Keratinocyte (primary cell): Measurements from ENCODE around the gene SRL. TPM values are rescaled to one million over a fixed set of nuclear protein-coding genes. Genes with fewer than 3 reads are reported as not detected.

Source experiments
- DNase-seq: peaks from one replicate; pipeline ENCODE4 v3.0.0-alpha.2; 2011; ENCODE audit warnings: low read depth, missing footprints, low spot score
- FAIRE-seq: peaks from 2 replicates; lab custom pipeline; 2011; peaks lifted over from hg19 to GRCh38; lab: Jason Lieb, UNC
- H2AFZ ChIP-seq: 2 replicates; pipeline ENCODE4 v1.6.0; 2012; ENCODE audit warnings: low read length, control low read depth, inconsistent platforms; ENCODE audit not compliant: control insufficient read depth
- H3K27ac ChIP-seq: 2 replicates; pipeline ENCODE4 v1.5.1; 2011; ENCODE audit warnings: low read length; ENCODE audit not compliant: control insufficient read depth, insufficient read depth
- H3K27me3 ChIP-seq: 3 replicates; pipeline ENCODE4 v1.6.0; 2011; ENCODE audit warnings: low read length; ENCODE audit not compliant: control insufficient read depth, insufficient read depth; ENCODE audit errors: extremely low read depth
- H3K36me3 ChIP-seq, 2 experiments: 2 replicates in 1 of 2; 3 replicates in 1 of 2; pipeline ENCODE4 v1.5.1; 2011; ENCODE audit warnings: low read length in 2 of 2, mild to moderate bottlenecking in 1 of 2; ENCODE audit not compliant: control insufficient read depth in 2 of 2, insufficient read depth in 2 of 2; ENCODE audit errors: extremely low read depth in 1 of 2
- H3K4me1 ChIP-seq: 3 replicates; pipeline ENCODE4 v1.5.1; 2011; ENCODE audit warnings: low read length; ENCODE audit not compliant: control insufficient read depth, insufficient read depth; ENCODE audit errors: extremely low read depth
- H3K4me2 ChIP-seq: 3 replicates; pipeline ENCODE4 v1.6.0; 2011; ENCODE audit warnings: low read depth, low read length; ENCODE audit not compliant: control insufficient read depth, insufficient read depth; ENCODE audit errors: extremely low read depth
- H3K4me3 ChIP-seq, 3 experiments: fragments of 200-600 bp in 1 of 3; sonication (generic) in 1 of 3; 2 replicates in 2 of 3; 3 replicates in 1 of 3; pipeline ENCODE4 v1.5.1; 2011 to 2016; ENCODE audit warnings: low read length in 3 of 3, mild to moderate bottlenecking in 3 of 3, control low read depth in 2 of 3, inconsistent platforms in 1 of 3, low read depth in 1 of 3, mixed read lengths in 1 of 3, mixed run types in 1 of 3, moderate library complexity in 1 of 3; ENCODE audit not compliant: control insufficient read depth in 2 of 3, insufficient read depth in 2 of 3; ENCODE audit errors: extremely low read depth in 1 of 3
- H3K79me2 ChIP-seq: 2 replicates; pipeline ENCODE4 v1.6.0; 2012; ENCODE audit warnings: low read length; ENCODE audit not compliant: control insufficient read depth, insufficient read depth
- H3K9ac ChIP-seq: 3 replicates; pipeline ENCODE4 v1.6.0; 2011; ENCODE audit warnings: low read length; ENCODE audit not compliant: control insufficient read depth, insufficient read depth; ENCODE audit errors: extremely low read depth
- H3K9me1 ChIP-seq: 3 replicates; pipeline ENCODE4 v1.6.0; 2011; ENCODE audit warnings: low read length; ENCODE audit not compliant: control insufficient read depth, insufficient read depth; ENCODE audit errors: extremely low read depth
- H3K9me3 ChIP-seq: 2 replicates; pipeline ENCODE4 v1.5.1; 2012; ENCODE audit warnings: low read depth, low read length; ENCODE audit not compliant: control insufficient read depth
- H4K20me1 ChIP-seq: 3 replicates; pipeline ENCODE4 v1.6.0; 2011; ENCODE audit warnings: low read length; ENCODE audit not compliant: control insufficient read depth, insufficient read depth; ENCODE audit errors: extremely low read depth
- CTCF ChIP-seq, 3 experiments: IDR thresholded peaks in 1 of 3; conservative IDR thresholded peaks in 1 of 3; optimal IDR thresholded peaks in 1 of 3; 2 replicates in 2 of 3; 3 replicates in 1 of 3; pipeline versions ENCODE3 to v1.5.1; 2011; ENCODE audit warnings: low read length in 3 of 3, mild to moderate bottlenecking in 3 of 3, moderate library complexity in 2 of 3, control low read depth in 1 of 3, inconsistent platforms in 1 of 3; ENCODE audit not compliant: insufficient read depth in 2 of 3; ENCODE audit errors: extremely low read depth in 1 of 3
- EZH2 ChIP-seq: IDR thresholded peaks from one replicate; pipeline ENCODE4 v1.6.1; 2012; ENCODE audit warnings: inconsistent platforms, mild to moderate bottlenecking, low read length, moderate library complexity
- dilution Hi-C: fragments of 300-500 bp; cut with MboI; formaldehyde crosslinking; loops from one replicate; pipeline ENCODE4 v1.7.0; 2020; ENCODE audit warnings: low sequenced_read_pairs; ENCODE audit not compliant: extremely low pct_ligation_motif_present
- polyA plus RNA-seq, 5 experiments: library from polyadenylated mRNA; depleted of rRNA in 3 of 5; stranded (reverse) in 3 of 5; stranded (forward) in 1 of 5; unstranded in 1 of 5; fragments of >200 nt; gene quantifications; 1 replicate in 1 of 5; 2 replicates in 3 of 5; 3 replicates in 1 of 5; pipeline versions ENCODE4 v1.2.1 to v1.2.3, GENCODE V29; 2011 to 2012; ENCODE audit warnings: missing spikeins in 2 of 5, low read depth in 1 of 5, low replicate concordance in 1 of 5

The SRL gene
- polyA plus RNA-seq, 1 donor (not counting 4 experiments of a cell fraction or from before 2014, with no cell fraction given): not detected

GRCh38 chr16:4172070-4172469 is 69.8 kb downstream of the SRL start:
- Histone ChIP-seq H4K20me1 (no peaks in the 10 kb centered on the region), H3K4me1 (peaks cover 5% of the 10 kb centered on the region), H3K27ac (no peak overlapping the region), H3K27me3 (no peaks in the 10 kb centered on the region), H3K79me2 (no peaks in the 10 kb centered on the region), H3K9ac (no peak overlapping the region), H3K36me3 (no peaks in the 10 kb centered on the region), H3K9me1 (no peaks in the 10 kb centered on the region), H3K4me3 (no peak overlapping the region), H3K4me2 (no peak overlapping the region), H3K9me3 (no peaks in the 10 kb centered on the region), H2AFZ (no peak overlapping the region)
- TF ChIP-seq CTCF (optimal IDR thresholded peaks at IDR 0.05 in 1 of 3, IDR thresholded peaks at IDR 0.05 in 1 of 3, conservative IDR thresholded peaks at IDR 0.05 in 1 of 3; ENCODE audit: extremely low read depth in 1 of 3, insufficient read depth in 2 of 3, low read length in 3 of 3): no peak
- no peak for FAIRE-seq
- DNase-seq: no peak
- dilution Hi-C loops: no loop called here

- TF ChIP-seq CTCF (optimal IDR thresholded peaks at IDR 0.05 in 1 of 3, IDR thresholded peaks at IDR 0.05 in 1 of 3, conservative IDR thresholded peaks at IDR 0.05 in 1 of 3; ENCODE audit: extremely low read depth in 1 of 3, insufficient read depth in 2 of 3, low read length in 3 of 3): no peak
- TF ChIP-seq EZH2: no peak
- H3K27me3 ChIP-seq: no peaks in the 10 kb centered on the region
- dilution Hi-C loops: no loop called here
- FAIRE-seq: no peak
- H3K9ac ChIP-seq: no peak overlapping the region
- no peaks in the 10 kb centered on the region for H3K4me1 ChIP-seq
- H3K9me3 ChIP-seq: no peaks in the 10 kb centered on the region
- H3K9me1 ChIP-seq: no peaks in the 10 kb centered on the region
- no peaks in the 10 kb centered on the region for H3K36me3 ChIP-seq
- H4K20me1 ChIP-seq: no peaks in the 10 kb centered on the region
- H3K4me3 ChIP-seq: no peak overlapping the region
- H3K4me2 ChIP-seq: no peak overlapping the region
- no peak overlapping the region for H3K27ac ChIP-seq
- no peaks in the 10 kb centered on the region for H3K79me2 ChIP-seq
- no peak overlapping the region for H2AFZ ChIP-seq
- DNase-seq: no peak
These were observed 72.5 kb downstream of the SRL start for GRCh38 chr16:4169415-4169814.
